Transverse colon (tissue), 4 donors: Measurements from ENCODE around the gene FAM9C. TPM values are rescaled to one million over a fixed set of nuclear protein-coding genes. Genes with fewer than 3 reads are reported as not detected.

Experiments used
- DNase-seq: peaks from one replicate; pipeline ENCODE4 v3.0.0-alpha.2; 2019
- H3K27ac ChIP-seq, 4 donors: fragments of 200-600 bp; sonication (generic); 2 replicates each; pipeline ENCODE4 v1.5.1; 2016 to 2018; ENCODE audit warnings: inconsistent platforms in 4 of 4
- H3K27me3 ChIP-seq: fragments of 200-600 bp; sonication (generic); 2 replicates; pipeline ENCODE4 v1.5.1; 2017; ENCODE audit warnings: inconsistent platforms
- H3K36me3 ChIP-seq, 4 donors: fragments of 200-600 bp; sonication (generic); 2 replicates each; pipeline ENCODE4 v1.5.1; 2017 to 2019; ENCODE audit warnings: inconsistent platforms in 4 of 4
- H3K4me1 ChIP-seq, 4 donors: fragments of 200-600 bp; sonication (generic); 2 replicates each; pipeline ENCODE4 v1.5.1; 2017 to 2020; ENCODE audit warnings: inconsistent platforms in 4 of 4
- H3K4me3 ChIP-seq, 4 donors: fragments of 200-600 bp; sonication (generic); 1 replicate in 1 of 4; 2 replicates in 3 of 4; pipeline versions ENCODE4 v1.5.1 to v1.6.1; 2017 to 2019; ENCODE audit warnings: inconsistent platforms in 4 of 4
- H3K9me3 ChIP-seq, 2 donors: fragments of 200-600 bp; sonication (generic); 2 replicates each; pipeline ENCODE4 v1.5.1; 2017 to 2019; ENCODE audit warnings: inconsistent platforms in 2 of 2
- EP300 ChIP-seq: sonication (generic); formaldehyde crosslinking; IDR thresholded peaks from one replicate; pipeline ENCODE4 v1.6.1; 2017; ENCODE audit warnings: antibody characterized with exemption, low read depth
- POLR2A ChIP-seq: fragments of 450-650 bp; IDR thresholded peaks from one replicate; pipeline ENCODE4 v1.6.1; 2016; ENCODE audit warnings: antibody characterized with exemption, mild to moderate bottlenecking, moderate library complexity
- POLR2AphosphoS5 ChIP-seq, 3 donors: sonication (generic); formaldehyde crosslinking; IDR thresholded peaks; one replicate each; pipeline ENCODE4 v1.6.1; 2016; ENCODE audit warnings: antibody characterized with exemption in 3 of 3
- WGBS, 2 donors: methylation state at CpG; one replicate each; pipeline ENCODE4 v1.1.5; 2018; ENCODE audit warnings: low coverage in 1 of 2; 5-methylcytosine and 5-hydroxymethylcytosine counted together
- in situ Hi-C, 4 donors: fragments of 200-750 bp; cut with MboI; loops; one replicate each; pipeline versions ENCODE4 v1.15.0 to v1.15.1; 2017; ENCODE audit warnings: low sequenced_read_pairs in 3 of 4, low pct_ligation_motif_present in 1 of 4, low pct_unique_long_range_greater_than_20kb in 1 of 4
- intact Hi-C: fragments of 100-400 bp; cut with DNase I; formaldehyde crosslinking; loops from one replicate; pipeline ENCODE4 v1.15.1; 2023; ENCODE audit warnings: low total_unique reads
- total RNA-seq, 4 donors: library from RNA; depleted of rRNA; stranded (reverse); fragments of >200 nt; gene quantifications; one replicate each; pipeline ENCODE4 v1.1.0, GENCODE V29; 2016
- TF ChIP-seq, protein P1 (sequence below), 5 experiments: fragments of 200-600 bp in 3 of 5; fragments of 450-650 bp in 2 of 5; sonication (generic) in 3 of 5; IDR thresholded peaks; 1 replicate in 2 of 5; 2 replicates in 3 of 5; pipeline ENCODE4 v1.5.1; 2016 to 2017; ENCODE audit warnings: antibody characterized with exemption in 5 of 5, inconsistent platforms in 3 of 5, mild to moderate bottlenecking in 2 of 5, moderate library complexity in 1 of 5

Gene FAM9C
- total RNA-seq, 4 donors from 2014 or later = 0.14 to 0.64 TPM; not detected in 2

- H3K27ac ChIP-seq = peak overlapping the region; percentile 35 to 81 (median 68)
- 0 to 37% methylated on average over 1 to 8 of the region's 8 CpGs for WGBS, 2 donors
- H3K9me3 ChIP-seq = no peaks in the 10 kb centered on the region
- in situ Hi-C loops (no loop called here), intact Hi-C loops (loop anchor here (2.0 kb wide), 1 partner anchor 55 kb away; no protein-coding TSS in a partner anchor)
- H3K4me1 ChIP-seq = peaks cover 0 to 16% (median 4%) of the 10 kb centered on the region in 4 donors
- H3K36me3 ChIP-seq = no peaks in the 10 kb centered on the region
- peak; percentile 51 for DNase-seq
- H3K4me3 ChIP-seq = no peak overlapping the region
- H3K27me3 ChIP-seq = no peaks in the 10 kb centered on the region
- TF ChIP-seq POLR2A (no peak), POLR2AphosphoS5 (IDR thresholded peaks at IDR 0.05) (peak in 2 of 3 donors; percentile 20 to 33)
Measured at GRCh38 chrX:13013363-13014110, 30.9 kb downstream of the FAM9C start.

DNA sequence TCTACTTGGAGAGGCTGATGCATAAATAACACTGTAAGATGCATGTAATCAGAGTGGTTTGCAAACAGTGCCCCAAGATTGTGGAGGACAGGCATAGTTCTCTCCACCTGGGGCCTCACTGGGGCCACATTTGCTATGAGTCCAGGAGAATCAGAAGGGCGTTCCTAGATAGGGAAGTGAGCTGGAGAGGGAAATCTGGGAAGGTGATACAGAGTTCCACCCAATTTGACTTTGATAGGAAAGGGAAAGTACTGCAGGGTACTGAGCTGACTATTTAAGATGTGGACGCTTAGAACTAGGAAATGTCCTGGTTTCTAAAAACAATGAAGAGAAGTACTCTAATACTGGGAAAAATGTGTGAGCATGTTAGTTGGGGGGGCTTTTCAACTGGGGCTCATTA, 33.9 kb downstream of the FAM9C start:
- Histone ChIP-seq H3K36me3 (no peaks in the 10 kb centered on the region), H3K9me3 (no peaks in the 10 kb centered on the region), H3K4me3 (no peak overlapping the region), H3K27ac (no peak overlapping the region), H3K27me3 (no peaks in the 10 kb centered on the region), H3K4me1 (peaks cover 0 to 36% (median 14%) of the 10 kb centered on the region in 4 donors)
- 68 to 100% methylated on average over 1 to 2 of the region's 2 CpGs for WGBS, 2 donors
- in situ Hi-C loops = no loop called here
- TF ChIP-seq EP300 = no peak
- no peak for TF ChIP-seq POLR2A
- no peak for TF ChIP-seq POLR2AphosphoS5 (IDR thresholded peaks at IDR 0.05)
- TF ChIP-seq, protein P1, sequence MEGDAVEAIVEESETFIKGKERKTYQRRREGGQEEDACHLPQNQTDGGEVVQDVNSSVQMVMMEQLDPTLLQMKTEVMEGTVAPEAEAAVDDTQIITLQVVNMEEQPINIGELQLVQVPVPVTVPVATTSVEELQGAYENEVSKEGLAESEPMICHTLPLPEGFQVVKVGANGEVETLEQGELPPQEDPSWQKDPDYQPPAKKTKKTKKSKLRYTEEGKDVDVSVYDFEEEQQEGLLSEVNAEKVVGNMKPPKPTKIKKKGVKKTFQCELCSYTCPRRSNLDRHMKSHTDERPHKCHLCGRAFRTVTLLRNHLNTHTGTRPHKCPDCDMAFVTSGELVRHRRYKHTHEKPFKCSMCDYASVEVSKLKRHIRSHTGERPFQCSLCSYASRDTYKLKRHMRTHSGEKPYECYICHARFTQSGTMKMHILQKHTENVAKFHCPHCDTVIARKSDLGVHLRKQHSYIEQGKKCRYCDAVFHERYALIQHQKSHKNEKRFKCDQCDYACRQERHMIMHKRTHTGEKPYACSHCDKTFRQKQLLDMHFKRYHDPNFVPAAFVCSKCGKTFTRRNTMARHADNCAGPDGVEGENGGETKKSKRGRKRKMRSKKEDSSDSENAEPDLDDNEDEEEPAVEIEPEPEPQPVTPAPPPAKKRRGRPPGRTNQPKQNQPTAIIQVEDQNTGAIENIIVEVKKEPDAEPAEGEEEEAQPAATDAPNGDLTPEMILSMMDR (IDR thresholded peaks at IDR 0.05) = no peak
- DNase-seq = no peak
- intact Hi-C loops = no loop called here

DNA sequence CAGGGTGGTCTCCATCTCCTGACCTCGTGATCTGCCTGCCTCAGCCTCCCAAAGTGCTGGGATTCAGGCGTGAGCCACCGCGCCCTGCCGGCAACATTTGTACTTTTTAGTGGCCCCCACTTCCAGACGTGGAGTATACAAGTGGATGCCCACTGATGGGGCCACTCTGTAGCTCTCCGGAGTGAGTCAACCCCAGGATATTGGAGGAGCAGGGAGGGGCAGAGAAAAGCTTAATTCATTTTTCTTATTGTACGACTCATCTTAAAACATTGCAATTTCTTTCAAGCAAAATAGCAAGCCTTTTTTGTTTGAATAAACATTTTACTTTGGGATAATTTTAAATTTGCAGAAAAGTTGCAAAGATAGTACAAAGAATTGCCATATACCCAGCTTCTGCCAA, 34.6 kb downstream of the FAM9C start:
- Histone ChIP-seq H3K4me3 (no peak overlapping the region), H3K4me1 (peaks cover 0 to 36% (median 14%) of the 10 kb centered on the region in 4 donors), H3K27me3 (no peaks in the 10 kb centered on the region), H3K9me3 (no peaks in the 10 kb centered on the region), H3K27ac (no peak overlapping the region), H3K36me3 (no peaks in the 10 kb centered on the region)
- in situ Hi-C loops (no loop called here), intact Hi-C loops (no loop called here)
- no peak for DNase-seq
- TF ChIP-seq POLR2A = no peak
- TF ChIP-seq, protein P1 (IDR thresholded peaks at IDR 0.05) = no peak
- TF ChIP-seq EP300 = no peak
- no peak for TF ChIP-seq POLR2AphosphoS5 (IDR thresholded peaks at IDR 0.05)
- 88% methylated on average over 8 of the region's 8 CpGs; no CpG with 5 or more reads in 1 of the 2 donors for WGBS, 2 donors

- H3K4me1 ChIP-seq = peaks cover 0 to 34% (median 14%) of the 10 kb centered on the region in 4 donors
- in situ Hi-C loops = no loop called here
- H3K36me3 ChIP-seq = no peaks in the 10 kb centered on the region
- H3K27me3 ChIP-seq = no peaks in the 10 kb centered on the region
- intact Hi-C loops = no loop called here
- no peaks in the 10 kb centered on the region for H3K9me3 ChIP-seq
- DNase-seq = no peak
- WGBS, 2 donors = 62% methylated on average over 3 of the region's 3 CpGs; no CpG with 5 or more reads in 1 of the 2 donors
- TF ChIP-seq POLR2A = no peak
- TF ChIP-seq, protein P1 (IDR thresholded peaks at IDR 0.05) = no peak
- TF ChIP-seq POLR2AphosphoS5 (IDR thresholded peaks at IDR 0.05) = no peak
- TF ChIP-seq EP300 = no peak
- peak overlapping the region in 1 of 4 donors; percentile 42 for H3K27ac ChIP-seq
- no peak overlapping the region for H3K4me3 ChIP-seq
Measured at GRCh38 chrX:13009273-13009672, 35.1 kb downstream of the FAM9C start.
